Kidney epithelial cell (primary cell): ENCODE results near the gene JRKL. TPM values are rescaled to one million over a fixed set of nuclear protein-coding genes. Genes with fewer than 3 reads are reported as not detected.
A peak's percentile ranks its signal among the peaks of the same experiment; 100 is the strongest.

Experiments used
- DNase-seq: peaks from one replicate; pipeline ENCODE4 v3.0.0-alpha.2; 2010; ENCODE audit warnings: low read depth
- H3K27me3 ChIP-seq: 2 replicates; pipeline ENCODE4 v1.6.0; 2011; ENCODE audit warnings: low read length; ENCODE audit not compliant: control insufficient read depth, insufficient read depth
- H3K36me3 ChIP-seq: 2 replicates; pipeline ENCODE4 v1.5.1; 2011; ENCODE audit warnings: low read length; ENCODE audit not compliant: control insufficient read depth, insufficient read depth
- H3K4me3 ChIP-seq: 2 replicates; pipeline ENCODE4 v1.5.1; 2011; ENCODE audit warnings: low read depth, mild to moderate bottlenecking, control low read depth, low read length
- total RNA-seq: library from RNA; depleted of rRNA; stranded (reverse); fragments of >200 nt; gene quantifications from 2 replicates; pipeline ENCODE4 v1.2.3, GENCODE V29; 2015
- TF ChIP-seq, protein P1 (sequence below): IDR thresholded peaks from 2 replicates; pipeline ENCODE4 v1.5.1; 2011; ENCODE audit warnings: mild to moderate bottlenecking, moderate library complexity, low read length, control low read depth, inconsistent platforms; ENCODE audit not compliant: insufficient read depth, poor library complexity, severe bottlenecking

The JRKL gene
- total RNA-seq, result 8.8 and 9.5 TPM in 2 replicates

DNA sequence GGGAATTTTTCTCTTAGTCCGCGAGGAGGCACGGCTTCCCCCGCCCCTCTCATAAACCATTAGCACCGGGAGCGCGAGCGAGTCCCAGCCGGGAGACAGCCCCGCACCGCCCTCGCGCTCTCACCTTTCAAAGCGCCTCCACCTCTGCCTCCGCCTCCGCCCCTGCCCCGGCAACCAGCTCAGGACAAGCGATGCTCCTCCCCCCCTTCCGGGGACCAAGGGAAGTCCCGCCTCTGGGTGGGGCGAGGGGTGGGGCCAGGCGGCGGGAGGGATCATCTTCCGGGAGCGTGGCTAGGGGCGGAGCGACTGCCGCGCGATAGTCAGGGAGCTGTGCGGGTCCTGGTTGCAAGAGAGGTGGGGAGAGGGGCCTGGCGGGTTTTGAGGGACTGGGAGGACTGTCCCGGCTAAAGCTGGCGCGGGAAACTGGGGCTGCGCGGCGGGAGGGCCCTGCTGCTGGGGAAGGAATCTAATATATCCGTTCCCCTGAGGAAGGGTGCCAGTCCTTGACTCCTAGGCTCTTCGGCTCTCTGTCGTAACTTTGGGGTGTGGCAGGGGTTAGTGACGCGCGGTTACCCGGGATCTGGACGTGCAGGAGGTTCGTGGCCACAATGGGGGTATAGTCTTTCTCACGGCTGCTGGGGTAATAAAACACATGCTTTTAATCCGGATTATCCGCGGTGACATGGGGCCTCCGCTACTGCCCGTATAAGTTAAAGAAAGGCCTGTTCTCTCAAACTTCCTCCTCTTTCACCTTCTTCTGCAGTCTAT lies at the start of gene JRKL, which contains the start of gene CCDC82:
TSS of gene JRKL (plus strand) at position 294 of the 768 bp plus-strand sequence. CDS start 637 bp downstream, outside the sequence.
TSS of gene CCDC82 (minus strand) at position 193 of the 768 bp plus-strand sequence. CDS start 5,165 bp downstream, outside the sequence.
- Histone ChIP-seq H3K4me3 (peak within 1 kb of the TSS; percentile 76), H3K36me3 (no peaks in the 10 kb centered on the region), H3K27me3 (no peaks in the 10 kb centered on the region)
- TF ChIP-seq, protein P1, sequence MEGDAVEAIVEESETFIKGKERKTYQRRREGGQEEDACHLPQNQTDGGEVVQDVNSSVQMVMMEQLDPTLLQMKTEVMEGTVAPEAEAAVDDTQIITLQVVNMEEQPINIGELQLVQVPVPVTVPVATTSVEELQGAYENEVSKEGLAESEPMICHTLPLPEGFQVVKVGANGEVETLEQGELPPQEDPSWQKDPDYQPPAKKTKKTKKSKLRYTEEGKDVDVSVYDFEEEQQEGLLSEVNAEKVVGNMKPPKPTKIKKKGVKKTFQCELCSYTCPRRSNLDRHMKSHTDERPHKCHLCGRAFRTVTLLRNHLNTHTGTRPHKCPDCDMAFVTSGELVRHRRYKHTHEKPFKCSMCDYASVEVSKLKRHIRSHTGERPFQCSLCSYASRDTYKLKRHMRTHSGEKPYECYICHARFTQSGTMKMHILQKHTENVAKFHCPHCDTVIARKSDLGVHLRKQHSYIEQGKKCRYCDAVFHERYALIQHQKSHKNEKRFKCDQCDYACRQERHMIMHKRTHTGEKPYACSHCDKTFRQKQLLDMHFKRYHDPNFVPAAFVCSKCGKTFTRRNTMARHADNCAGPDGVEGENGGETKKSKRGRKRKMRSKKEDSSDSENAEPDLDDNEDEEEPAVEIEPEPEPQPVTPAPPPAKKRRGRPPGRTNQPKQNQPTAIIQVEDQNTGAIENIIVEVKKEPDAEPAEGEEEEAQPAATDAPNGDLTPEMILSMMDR, result peak; percentile 1
- DNase-seq, result peak; percentile 70

DNA sequence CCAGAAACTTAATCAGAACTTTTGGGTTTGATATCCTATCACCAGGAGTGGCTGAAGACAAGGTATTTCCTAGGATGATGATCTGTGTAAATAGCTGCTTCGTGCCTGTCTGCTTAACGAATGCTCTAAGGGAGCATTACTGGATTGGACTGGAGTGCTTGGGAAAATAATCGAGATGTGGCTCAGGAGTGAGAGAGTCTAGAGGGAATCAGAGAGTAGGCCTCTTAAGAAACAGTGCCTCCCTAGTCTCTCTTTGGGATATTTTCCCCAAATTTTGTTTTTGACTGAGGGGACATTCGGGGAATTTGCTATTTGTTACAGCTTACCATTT lies 49.3 kb upstream of the JRKL start:
- no peak for DNase-seq

DNA sequence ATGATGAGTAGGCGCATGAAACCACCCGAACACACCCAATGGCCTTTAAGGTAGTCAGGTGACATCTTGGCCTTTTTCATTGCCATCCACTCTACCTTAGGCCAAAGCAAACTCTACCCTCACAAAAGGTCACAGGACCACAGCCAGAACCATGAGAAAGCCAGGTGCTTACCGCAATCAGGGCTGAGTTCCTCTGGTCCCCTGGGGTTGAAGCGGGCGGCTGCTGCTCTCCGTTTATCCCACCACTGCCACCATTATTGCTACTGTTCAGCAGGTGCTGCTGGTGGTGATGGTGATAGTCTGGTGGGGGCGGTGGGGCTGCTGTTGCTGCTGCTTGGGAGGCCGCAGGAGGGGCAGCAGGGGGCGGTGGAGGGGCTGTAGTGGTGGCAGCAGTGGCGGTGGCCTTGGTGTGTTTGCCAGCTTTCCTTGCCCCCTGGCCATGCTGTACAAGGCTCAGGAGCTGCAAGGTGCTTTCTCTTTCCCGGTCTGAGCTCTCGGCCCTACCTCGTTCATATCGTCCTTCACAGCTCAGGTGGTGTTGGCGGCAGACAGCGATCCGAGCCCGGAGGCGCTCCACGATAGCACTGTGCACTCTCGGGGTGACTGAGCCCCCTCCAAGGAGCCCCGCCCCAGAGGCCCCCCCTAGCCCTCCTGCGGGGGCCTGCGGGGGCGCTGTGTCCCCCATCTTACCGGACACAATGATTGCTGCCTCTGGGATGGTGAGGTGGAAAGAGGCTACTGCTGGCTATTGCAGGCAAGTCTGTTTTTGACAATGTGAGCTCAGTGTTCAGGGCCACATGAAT lies 48.4 kb upstream of the JRKL start:
- Histone ChIP-seq H3K27me3 (no peaks in the 10 kb centered on the region), H3K4me3 (peak overlapping the region; percentile 80), H3K36me3 (no peaks in the 10 kb centered on the region)
- no peak for DNase-seq
- TF ChIP-seq, protein P1, result peak; percentile 50

More for the DNA sequence above, 49.3 kb upstream of the JRKL start:
- H3K36me3 ChIP-seq, result no peaks in the 10 kb centered on the region
- TF ChIP-seq, protein P1, result no peak
- no peaks in the 10 kb centered on the region for H3K27me3 ChIP-seq
- peak overlapping the region; percentile 80 for H3K4me3 ChIP-seq

DNA sequence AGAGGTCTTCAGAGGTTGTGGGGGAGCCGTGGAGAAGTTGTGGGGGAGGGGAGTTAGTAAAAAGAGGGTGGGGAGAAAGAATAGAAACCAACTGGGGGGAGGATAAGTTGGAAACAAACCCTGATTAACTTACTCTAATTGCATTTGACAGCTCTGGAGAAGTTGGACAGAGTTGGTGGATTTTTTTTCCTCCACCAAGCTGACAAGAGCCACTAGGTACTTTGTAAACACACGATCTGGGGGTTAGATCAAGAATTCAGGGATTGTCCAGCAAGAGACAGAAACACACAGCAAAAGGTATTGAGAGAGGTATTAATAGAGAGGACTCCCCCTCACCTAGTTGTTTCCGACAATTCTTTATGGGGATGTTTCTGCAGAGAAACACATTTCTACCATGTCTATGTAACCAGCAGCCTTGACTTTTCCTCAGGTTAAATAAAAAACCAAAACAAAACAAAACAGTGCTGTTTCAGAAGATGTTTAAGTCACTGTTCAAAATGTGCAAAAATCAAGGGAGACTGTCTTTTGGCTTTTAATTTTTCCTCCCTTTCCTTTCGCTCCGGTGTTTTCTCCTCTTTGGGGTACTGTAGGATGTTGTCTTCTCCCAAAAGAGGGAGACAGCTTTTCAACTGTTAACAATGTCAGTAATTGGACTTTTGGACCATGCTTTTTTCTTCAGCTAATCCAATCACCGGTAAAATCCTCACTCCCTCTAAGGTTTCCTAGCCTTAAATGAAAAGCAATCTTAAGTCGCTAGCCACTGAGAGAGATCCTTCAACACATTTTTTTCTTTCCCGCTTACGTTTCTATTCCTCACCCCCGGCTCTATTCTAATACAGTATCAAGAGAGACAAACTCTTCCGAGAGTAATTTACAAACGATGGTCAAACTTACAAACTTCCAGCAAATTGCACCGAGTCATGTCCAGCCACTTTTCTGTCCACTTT lies 47.5 kb upstream of the JRKL start:
- no peak for DNase-seq
- TF ChIP-seq, protein P1, result no peak
- H3K27me3 ChIP-seq, result no peaks in the 10 kb centered on the region
- peak overlapping the region; percentile 80 for H3K4me3 ChIP-seq
- no peaks in the 10 kb centered on the region for H3K36me3 ChIP-seq

DNA sequence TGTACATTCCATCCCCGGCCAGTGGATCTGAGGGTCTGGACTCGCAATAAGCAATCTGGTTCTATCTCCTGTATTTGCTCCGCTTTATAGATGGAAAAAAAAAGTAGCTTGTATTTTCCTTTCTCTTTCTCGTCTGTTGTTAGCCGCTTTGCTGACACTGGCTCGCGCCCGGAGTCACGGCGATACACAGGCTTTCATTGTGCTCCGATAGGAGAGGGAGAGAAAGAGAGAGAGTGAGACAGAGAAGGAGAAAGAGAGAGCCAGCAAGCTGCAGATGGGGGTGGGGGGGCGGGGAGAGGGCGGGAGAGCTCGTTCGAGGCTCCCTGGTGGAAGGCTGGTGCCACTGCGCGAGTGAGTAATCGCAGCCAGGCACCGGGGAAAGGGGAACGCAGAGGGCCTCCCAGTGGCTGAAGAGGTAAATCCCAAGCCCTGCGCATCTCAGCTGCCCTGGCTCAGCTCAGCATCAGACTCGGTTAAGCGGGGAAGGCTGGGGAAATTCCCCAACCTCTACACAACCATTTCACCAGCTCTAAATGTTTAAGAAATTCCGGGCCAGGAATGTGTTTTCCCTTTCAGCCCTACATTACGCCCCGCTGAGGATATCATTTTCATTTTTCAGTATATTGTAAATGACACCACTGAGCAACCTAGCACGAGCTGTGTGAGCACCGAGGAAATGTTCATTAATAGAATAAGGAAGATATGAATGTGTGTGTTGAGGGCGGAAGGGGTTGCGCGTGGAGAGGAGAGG lies 46.7 kb upstream of the JRKL start, which contains the start of gene MAML2:
TSS of gene MAML2 (minus strand) at position 235 of the 751 bp plus-strand sequence. CDS start 1,300 bp downstream, outside the sequence.
- no peaks in the 10 kb centered on the region for H3K27me3 ChIP-seq
- TF ChIP-seq, protein P1, result peak; percentile 99
- peak within 1 kb of the TSS; percentile 80 for H3K4me3 ChIP-seq
- DNase-seq, result peak; percentile 65
- H3K36me3 ChIP-seq, result no peaks in the 10 kb centered on the region
